ENCODE results near the gene S100P.

S100P gene

GRCh38 chr4:6731780-6732179, 38.1 kb downstream of the S100P start:
- DNase-seq (ENCODE audit: low read depth) = no peak
- no peak overlapping the region for H3K4me3 ChIP-seq (ENCODE audit: low read depth, low read length)
- no peak for TF ChIP-seq CTCF (IDR thresholded peaks at IDR 0.05; ENCODE audit: low read depth, low read length, missing control alignments)

- DNase-seq (ENCODE audit: low read depth) = no peak
- no peak overlapping the region for H3K4me3 ChIP-seq (ENCODE audit: low read depth, low read length)
- TF ChIP-seq CTCF (IDR thresholded peaks at IDR 0.05; ENCODE audit: low read depth, low read length, missing control alignments) = no peak
These were observed 39.0 kb downstream of the S100P start for GRCh38 chr4:6732441-6733357.

- no peak for DNase-seq (ENCODE audit: low read depth)
- H3K4me3 ChIP-seq (ENCODE audit: low read depth, low read length) = no peak overlapping the region
- no peak for TF ChIP-seq CTCF (IDR thresholded peaks at IDR 0.05; ENCODE audit: low read depth, low read length, missing control alignments)
These were observed 39.9 kb downstream of the S100P start for GRCh38 chr4:6733358-6734164.

DNA sequence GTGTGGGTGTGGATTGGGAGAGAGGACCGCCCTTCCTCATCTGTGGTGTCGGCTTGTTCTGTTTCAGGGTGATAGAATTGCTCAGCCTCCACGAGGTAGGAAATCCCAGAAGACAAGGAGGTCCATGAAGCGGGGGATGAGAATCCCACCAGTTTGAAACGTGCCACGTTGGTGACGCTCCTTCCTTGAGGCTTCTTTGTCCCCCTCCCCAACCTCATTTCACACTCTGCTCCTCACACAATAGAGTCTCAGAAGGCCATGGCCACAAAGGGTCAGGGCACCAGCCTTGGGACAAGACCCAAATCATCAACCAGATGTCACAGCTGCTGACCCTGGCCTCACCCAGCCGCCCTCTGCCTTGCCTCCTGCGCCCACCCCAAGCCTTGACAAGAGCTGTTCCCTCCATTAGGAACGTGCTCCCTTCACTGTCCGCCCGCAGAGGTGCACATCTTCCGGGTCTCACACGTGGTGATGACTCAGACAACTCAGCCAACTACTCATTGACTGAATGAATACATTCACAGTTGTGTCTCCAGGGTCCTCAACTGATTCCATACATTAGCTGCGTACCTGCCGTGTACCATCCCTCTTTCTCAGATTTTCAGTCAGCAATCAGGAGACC, 40.6 kb downstream of the S100P start:
- DNase-seq (ENCODE audit: low read depth) = no peak
- no peak overlapping the region for H3K4me3 ChIP-seq (ENCODE audit: low read depth, low read length)
- TF ChIP-seq CTCF (IDR thresholded peaks at IDR 0.05; ENCODE audit: low read depth, low read length, missing control alignments) = no peak

DNA sequence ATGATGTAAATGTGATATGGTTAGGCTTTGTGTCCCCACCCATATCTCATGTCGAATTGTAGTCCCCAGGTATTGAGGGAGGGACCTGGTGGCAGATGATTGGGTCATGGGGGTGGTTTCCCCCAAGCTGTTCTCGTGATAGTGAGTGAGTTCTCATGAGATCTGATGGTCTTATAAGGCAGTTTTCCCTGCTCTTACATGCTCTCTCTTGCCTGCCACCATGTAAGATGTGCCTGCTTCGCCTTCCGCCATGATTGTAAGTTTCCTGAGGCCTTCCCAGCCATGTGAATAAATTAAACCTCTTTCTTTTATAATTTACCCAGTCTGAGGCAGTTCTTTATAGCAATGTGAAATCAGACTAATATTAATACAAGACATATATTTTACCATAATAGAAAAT, 46.2 kb downstream of the S100P start:
- no peak for TF ChIP-seq CTCF (IDR thresholded peaks at IDR 0.05; ENCODE audit: low read depth, low read length, missing control alignments)
- no peak overlapping the region for H3K4me3 ChIP-seq (ENCODE audit: low read depth, low read length)
- DNase-seq (ENCODE audit: low read depth) = no peak

DNA sequence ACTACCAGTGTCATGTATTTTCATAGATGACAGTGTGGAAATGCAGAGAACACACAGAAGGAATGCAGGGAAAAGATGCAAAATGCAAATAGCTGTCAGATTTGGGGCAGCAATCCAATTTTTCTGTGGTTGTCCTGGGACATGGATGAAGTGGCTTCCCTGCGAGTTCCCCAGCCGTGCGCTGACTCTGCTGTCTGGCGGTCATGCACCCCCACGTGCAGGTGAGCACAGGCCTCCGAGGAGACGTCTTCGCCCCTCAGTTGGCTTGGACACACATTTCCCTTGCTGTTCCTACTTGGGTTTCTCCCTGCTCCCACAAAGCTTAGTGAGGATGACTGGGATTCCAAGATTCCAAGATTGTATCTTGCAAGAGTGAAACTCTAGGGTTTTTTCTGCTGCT, 46.7 kb downstream of the S100P start:
- no peak for DNase-seq (ENCODE audit: low read depth)
- no peak for TF ChIP-seq CTCF (IDR thresholded peaks at IDR 0.05; ENCODE audit: low read depth, low read length, missing control alignments)
- H3K4me3 ChIP-seq (ENCODE audit: low read depth, low read length) = no peak overlapping the region

All from GM12864 (cell line).